Hematopoietic multipotent progenitor cell treated with erythropoietin and hydrocortisone succinate and interleukin-3 and kit ligand, for 15 days (in vitro differentiated cells): ENCODE measurements around the gene PLOD2.

Experiments
- DNase-seq: peaks from one replicate; pipeline ENCODE4 v3.0.0-alpha.2; 2015; ENCODE audit warnings: low spot score

Gene PLOD2

GRCh38 chr3:146037697-146038096 lies 123.3 kb downstream of the PLOD2 start:
- DNase-seq: no peak

GRCh38 chr3:146036281-146036680 lies 124.7 kb downstream of the PLOD2 start:
- no peak for DNase-seq

DNA sequence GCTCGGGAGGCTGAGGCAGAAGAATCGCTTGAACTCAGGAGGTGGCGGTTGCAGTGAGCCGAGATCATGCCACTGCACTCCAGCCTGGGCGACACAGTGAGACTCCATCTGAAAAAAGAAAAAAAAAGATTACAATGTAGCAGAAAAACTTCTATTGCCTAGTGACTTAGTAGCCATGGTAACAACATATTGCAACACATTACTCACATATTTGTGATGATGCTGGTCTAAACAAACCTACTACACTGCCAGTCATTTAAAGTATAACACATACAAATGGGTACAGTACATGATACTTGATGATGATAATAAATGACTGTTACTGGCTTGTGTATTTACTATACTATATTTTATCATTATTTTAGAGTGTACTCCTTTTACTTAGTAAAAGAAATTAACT lies 125.6 kb downstream of the PLOD2 start:
- no peak for DNase-seq

DNA sequence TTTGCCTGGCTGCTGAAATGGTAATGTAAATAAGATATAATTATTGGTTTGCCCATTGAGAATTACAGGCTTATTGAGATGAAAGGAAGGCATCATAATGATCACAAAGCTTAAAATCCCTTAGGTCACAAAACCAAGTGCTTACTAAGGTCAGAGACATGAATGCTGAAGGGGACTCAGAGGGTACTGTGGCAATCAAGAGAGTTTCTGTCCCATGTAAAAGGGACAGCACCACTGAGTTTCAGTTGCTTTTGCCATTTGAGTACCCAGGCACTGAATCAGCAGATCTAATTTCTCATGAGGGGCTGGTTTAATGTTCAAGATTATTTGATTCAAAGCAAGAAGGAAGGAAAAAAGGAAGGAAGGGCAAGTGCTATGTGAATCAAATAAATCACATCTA lies 127.0 kb downstream of the PLOD2 start:
- DNase-seq: no peak

DNA sequence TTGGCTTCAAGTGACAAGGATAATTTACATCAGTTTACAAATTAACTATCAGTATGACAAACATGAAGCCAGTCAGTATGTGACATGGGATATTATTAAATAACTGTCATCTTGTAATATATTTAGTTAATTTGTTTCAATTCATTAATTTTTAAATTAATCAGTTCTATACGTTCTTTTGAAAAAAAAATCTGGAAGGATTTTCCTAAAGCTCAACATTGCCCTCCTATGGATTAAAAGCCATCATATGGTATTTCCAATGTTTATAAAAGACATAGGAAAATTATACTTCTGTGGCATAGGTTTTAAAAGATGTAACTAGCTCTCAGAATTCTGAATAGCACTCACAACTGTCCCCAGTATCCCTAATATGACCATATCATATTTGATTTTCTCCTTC lies 134.4 kb downstream of the PLOD2 start:
- DNase-seq: no peak

- no peak for DNase-seq
These were observed 136.7 kb downstream of the PLOD2 start for GRCh38 chr3:146024260-146024659.

DNA sequence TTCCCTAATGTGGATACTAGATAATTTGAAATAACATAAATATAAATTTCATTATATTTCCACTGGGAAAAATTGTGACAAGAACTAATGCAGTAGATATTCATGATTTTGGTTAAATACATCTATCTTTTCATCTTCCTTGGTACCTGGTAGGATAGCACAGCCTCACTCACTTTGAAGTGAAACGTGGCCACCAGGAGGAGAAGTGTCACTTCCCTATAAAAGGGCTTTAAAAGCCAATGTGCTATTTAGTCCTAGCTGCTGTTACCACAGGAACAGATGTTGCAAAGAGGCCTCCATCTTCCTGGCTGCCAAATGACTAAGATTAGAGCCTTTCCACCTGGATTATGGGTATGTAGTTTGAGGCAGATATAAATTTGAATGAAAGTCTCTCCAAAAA lies 140.0 kb downstream of the PLOD2 start:
- no peak for DNase-seq

DNA sequence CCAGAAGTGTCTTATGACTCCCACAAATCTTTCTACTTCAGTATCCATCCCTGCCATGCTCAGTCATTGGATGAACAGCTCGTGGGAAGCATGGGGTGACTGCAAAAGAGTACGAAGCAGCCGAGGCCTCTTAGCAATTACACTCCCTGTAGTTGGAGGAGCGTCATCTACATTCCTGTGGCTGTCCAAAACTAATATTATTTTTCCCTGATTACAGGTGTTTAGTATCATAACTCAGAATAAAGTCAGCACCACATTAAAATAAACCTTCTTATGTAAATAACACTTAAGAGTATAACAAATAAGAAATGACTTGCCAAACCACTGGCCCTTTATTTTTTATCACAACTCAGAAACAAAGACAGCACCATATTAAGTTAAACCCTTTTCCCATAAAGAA lies 141.5 kb downstream of the PLOD2 start:
- no peak for DNase-seq
